ENCODE measurements around the gene SMAD3.

Gene SMAD3

DNA sequence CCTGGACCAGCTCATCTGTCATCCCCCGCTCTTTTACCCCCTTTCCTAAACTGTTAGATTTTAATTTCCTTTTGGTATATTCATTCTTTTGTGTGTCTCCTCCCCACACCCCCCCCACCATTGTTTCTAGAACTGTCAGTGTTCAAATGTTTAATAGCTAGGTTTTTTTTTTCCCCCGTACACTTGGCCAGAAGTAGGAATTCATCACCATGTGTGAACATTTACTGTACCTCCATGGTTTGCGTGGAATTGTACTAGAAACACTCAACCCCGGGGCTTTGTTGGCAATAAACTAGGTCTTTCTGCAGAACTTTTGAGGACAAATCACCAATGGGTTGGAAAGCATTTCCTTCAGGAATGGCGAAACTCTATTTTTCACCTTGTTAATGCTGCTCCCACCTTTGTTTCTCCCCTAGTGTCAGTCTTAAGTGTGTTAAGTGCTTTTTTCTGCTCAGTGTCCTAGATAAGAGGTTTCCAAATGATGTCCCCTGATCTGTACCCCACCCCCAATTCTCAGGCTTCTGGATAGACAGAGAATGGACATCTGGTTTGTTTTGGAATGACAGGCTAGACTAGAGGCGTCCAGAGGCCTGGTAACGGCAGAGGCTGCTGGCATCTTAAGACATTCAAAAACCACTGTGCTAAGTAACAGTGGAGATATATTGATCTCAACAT, 76.8 kb downstream of the SMAD3 start:
- TF ChIP-seq, protein P1, sequence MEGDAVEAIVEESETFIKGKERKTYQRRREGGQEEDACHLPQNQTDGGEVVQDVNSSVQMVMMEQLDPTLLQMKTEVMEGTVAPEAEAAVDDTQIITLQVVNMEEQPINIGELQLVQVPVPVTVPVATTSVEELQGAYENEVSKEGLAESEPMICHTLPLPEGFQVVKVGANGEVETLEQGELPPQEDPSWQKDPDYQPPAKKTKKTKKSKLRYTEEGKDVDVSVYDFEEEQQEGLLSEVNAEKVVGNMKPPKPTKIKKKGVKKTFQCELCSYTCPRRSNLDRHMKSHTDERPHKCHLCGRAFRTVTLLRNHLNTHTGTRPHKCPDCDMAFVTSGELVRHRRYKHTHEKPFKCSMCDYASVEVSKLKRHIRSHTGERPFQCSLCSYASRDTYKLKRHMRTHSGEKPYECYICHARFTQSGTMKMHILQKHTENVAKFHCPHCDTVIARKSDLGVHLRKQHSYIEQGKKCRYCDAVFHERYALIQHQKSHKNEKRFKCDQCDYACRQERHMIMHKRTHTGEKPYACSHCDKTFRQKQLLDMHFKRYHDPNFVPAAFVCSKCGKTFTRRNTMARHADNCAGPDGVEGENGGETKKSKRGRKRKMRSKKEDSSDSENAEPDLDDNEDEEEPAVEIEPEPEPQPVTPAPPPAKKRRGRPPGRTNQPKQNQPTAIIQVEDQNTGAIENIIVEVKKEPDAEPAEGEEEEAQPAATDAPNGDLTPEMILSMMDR (IDR thresholded peaks at IDR 0.05; ENCODE audit: low read depth, low read length, missing control alignments), result no peak
- no peak for DNase-seq (ENCODE audit: low read depth)
- H3K4me3 ChIP-seq (ENCODE audit: low read depth, low read length), result no peak overlapping the region

DNA sequence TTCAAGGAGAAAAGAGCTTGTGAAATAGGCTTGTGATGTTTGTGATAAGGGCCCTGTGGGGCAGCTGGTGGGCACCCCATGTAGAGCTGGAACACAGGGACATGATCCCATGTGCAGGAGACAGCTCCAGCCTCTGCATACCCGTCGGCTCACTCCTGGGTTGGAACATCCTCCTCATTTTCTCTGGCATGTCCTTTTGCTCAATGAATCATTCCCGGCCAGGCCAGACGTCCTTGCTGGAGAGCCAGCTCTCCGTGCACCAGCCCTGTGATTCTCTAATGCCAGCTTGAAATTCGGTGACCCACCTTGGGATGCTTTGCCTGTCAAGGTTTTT, 77.3 kb downstream of the SMAD3 start:
- no peak overlapping the region for H3K4me3 ChIP-seq (ENCODE audit: low read depth, low read length)
- no peak for DNase-seq (ENCODE audit: low read depth)
- TF ChIP-seq, protein P1 (IDR thresholded peaks at IDR 0.05; ENCODE audit: low read depth, low read length, missing control alignments), result no peak

DNA sequence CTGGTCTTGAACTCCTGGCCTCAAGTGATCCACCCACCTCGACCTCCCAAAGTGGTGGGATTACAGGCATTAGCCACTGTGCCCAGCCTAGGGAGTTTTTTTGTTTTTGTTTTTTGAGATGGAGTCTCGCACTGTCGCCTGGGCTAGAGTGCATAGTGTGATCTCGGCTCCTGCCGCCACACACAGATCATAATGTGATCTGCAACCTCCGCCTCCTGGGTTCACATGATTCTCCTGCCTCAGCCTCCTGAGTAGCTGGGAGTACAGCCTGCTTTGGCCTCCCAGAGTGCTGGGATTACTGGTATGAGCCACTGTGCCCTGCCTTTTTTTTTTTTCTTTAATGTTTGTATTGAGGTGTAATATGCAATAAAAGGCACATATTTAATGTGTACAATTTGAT, 78.2 kb downstream of the SMAD3 start:
- TF ChIP-seq, protein P1 (IDR thresholded peaks at IDR 0.05; ENCODE audit: low read depth, low read length, missing control alignments), result no peak
- no peak overlapping the region for H3K4me3 ChIP-seq (ENCODE audit: low read depth, low read length)
- no peak for DNase-seq (ENCODE audit: low read depth)

DNA sequence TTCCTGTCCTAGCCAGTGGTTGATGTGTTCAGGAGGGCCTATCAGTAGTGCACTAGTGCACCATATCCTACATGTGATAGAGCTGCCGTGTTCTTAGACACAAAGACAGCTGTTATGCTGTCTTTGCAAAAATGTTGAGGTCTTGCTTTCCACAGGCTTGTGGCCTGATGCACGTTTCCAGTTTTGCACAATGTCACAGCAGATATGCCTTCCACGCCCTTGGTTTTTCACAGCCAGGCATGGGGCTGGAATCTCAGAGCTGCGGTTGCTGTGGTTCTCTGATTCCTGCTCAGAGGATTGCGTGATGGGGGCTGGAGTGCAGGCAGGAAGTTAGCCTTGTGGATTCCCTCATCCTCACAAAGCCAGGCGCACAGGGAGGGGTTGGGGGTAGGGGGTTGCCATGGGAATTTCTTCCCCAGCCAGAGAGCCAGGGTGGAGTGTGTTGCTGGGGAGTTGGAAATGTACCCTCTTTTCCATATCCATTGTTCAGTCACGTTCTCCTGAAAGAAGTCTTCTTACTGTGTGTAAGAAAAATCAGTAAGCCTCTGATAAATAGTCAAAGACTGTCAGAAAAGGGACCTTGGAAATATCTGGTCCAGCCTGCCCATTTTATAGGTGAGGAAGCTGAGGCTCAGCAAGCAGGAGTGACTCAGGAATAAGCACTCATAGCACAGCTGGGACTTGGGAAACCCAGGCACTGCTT, 79.4 kb downstream of the SMAD3 start:
- DNase-seq (ENCODE audit: low read depth), result no peak
- TF ChIP-seq, protein P1 (IDR thresholded peaks at IDR 0.05; ENCODE audit: low read depth, low read length, missing control alignments), result no peak
- H3K4me3 ChIP-seq (ENCODE audit: low read depth, low read length), result no peak overlapping the region

DNA sequence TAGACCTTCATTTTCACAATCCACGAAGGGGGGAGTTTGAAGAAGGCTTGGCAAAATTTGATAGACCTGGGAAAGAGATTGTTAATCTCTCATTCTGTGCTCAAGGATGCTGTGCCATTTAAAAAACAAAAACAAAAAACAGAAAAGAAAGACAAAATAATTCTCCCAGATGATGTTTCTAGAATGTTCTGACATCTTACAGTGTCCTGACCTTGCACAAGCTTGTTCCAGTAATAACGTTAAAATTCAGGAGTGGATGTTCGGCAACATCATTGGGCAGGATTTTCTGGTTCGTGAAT, 79.9 kb downstream of the SMAD3 start:
- TF ChIP-seq, protein P1 (IDR thresholded peaks at IDR 0.05; ENCODE audit: low read depth, low read length, missing control alignments), result no peak
- DNase-seq (ENCODE audit: low read depth), result no peak
- no peak overlapping the region for H3K4me3 ChIP-seq (ENCODE audit: low read depth, low read length)

DNA sequence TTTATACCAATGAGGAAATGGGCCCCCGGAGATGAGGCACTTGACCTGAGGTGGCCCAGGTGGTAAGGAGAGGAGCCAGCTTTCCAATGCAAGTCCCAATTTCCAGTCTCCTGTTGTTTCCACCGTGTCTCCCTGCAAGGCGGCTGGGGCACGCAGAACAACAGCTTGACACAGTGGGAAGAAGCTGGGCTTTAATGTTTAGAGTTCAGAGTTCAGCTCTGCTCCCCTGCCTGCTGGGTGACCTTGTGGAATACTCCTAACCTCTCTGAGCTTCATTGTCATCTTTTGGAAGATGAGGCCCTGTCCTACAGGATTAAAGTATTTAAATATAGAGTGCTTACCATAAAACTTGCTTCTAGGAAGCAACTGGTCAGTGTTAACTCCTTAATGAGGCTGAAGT, 80.3 kb downstream of the SMAD3 start:
- H3K4me3 ChIP-seq (ENCODE audit: low read depth, low read length), result no peak overlapping the region
- TF ChIP-seq, protein P1 (IDR thresholded peaks at IDR 0.05; ENCODE audit: low read depth, low read length, missing control alignments), result no peak
- DNase-seq (ENCODE audit: low read depth), result no peak

DNA sequence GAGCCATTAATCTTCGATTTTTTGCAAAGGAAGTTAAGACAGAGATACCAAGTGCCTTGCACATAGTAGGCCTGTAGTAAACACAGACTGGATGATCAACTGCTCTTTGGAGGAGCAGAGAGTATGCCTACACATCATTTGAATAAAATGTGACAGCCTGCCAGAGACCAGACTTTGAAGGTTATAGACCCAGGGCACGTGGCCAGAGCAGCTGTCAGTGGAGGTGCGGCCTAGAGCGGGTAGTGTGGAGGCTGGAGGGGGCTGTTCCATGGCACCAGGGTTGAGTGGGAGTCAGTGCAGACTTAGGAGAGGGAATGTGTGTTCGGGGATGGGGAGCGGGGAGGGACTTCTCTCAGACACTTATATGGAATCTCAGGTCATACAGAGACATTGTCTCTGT, 80.8 kb downstream of the SMAD3 start:
- no peak for DNase-seq (ENCODE audit: low read depth)
- TF ChIP-seq, protein P1 (IDR thresholded peaks at IDR 0.05; ENCODE audit: low read depth, low read length, missing control alignments), result no peak
- no peak overlapping the region for H3K4me3 ChIP-seq (ENCODE audit: low read depth, low read length)
